Lung microvascular endothelial cell (primary cell): Measurements from ENCODE around the gene KCNQ2. TPM values are rescaled to one million over a fixed set of nuclear protein-coding genes. Genes with fewer than 3 reads are reported as not detected.

Experiments
- DNase-seq, 2 donors: peaks; one replicate each; pipeline versions ENCODE4 v3.0.0 to v3.0.0-alpha.2; 2010; ENCODE audit warnings: low read depth in 2 of 2
- total RNA-seq: library from RNA; depleted of rRNA; stranded (reverse); fragments of >200 nt; gene quantifications from 2 replicates; pipeline ENCODE4 v1.2.1, GENCODE V29; 2014

KCNQ2 gene
- total RNA-seq, 1 donor from 2014 or later, result not detected

GRCh38 chr20:63471717-63471980 lies 806 bp downstream of the KCNQ2 start:
- DNase-seq, result no peak

- no peak for DNase-seq
These were observed 1.3 kb downstream of the KCNQ2 start for GRCh38 chr20:63471002-63471716.

GRCh38 chr20:63470410-63470809 lies 2.0 kb downstream of the KCNQ2 start:
- no peak for DNase-seq

- no peak for DNase-seq
These were observed 2.7 kb downstream of the KCNQ2 start for GRCh38 chr20:63469713-63470101.

GRCh38 chr20:63469019-63469712 lies 3.3 kb downstream of the KCNQ2 start:
- no peak for DNase-seq

GRCh38 chr20:63468421-63468820 lies 4.0 kb downstream of the KCNQ2 start:
- no peak for DNase-seq

GRCh38 chr20:63467294-63468083 lies 5.0 kb downstream of the KCNQ2 start:
- DNase-seq, result no peak

GRCh38 chr20:63466861-63467260 lies 5.6 kb downstream of the KCNQ2 start:
- no peak for DNase-seq

GRCh38 chr20:63466250-63466825 lies 6.1 kb downstream of the KCNQ2 start:
- no peak for DNase-seq

- no peak for DNase-seq
These were observed 6.8 kb downstream of the KCNQ2 start for GRCh38 chr20:63465380-63466249.

- no peak for DNase-seq
These were observed 8.2 kb downstream of the KCNQ2 start for GRCh38 chr20:63464289-63464635.

- no peak for DNase-seq
These were observed 8.8 kb downstream of the KCNQ2 start for GRCh38 chr20:63463400-63464288.

- no peak for DNase-seq
These were observed 10.2 kb downstream of the KCNQ2 start for GRCh38 chr20:63462244-63462643.

GRCh38 chr20:63461104-63461763 lies 11.2 kb downstream of the KCNQ2 start:
- DNase-seq, result peak in 1 of 2 donors; percentile 20

- DNase-seq, result no peak
These were observed 13.4 kb downstream of the KCNQ2 start for GRCh38 chr20:63459070-63459380.

GRCh38 chr20:63458170-63459069 lies 14.0 kb downstream of the KCNQ2 start:
- no peak for DNase-seq

GRCh38 chr20:63457737-63458136 lies 14.7 kb downstream of the KCNQ2 start:
- DNase-seq, result no peak

- no peak for DNase-seq
These were observed 15.8 kb downstream of the KCNQ2 start for GRCh38 chr20:63456429-63457284.
